22Rv1 (cell line): ENCODE results near the gene NR2C1.

Experiments used
- H3K27ac ChIP-seq: fragments of 450-650 bp; 2 replicates; pipeline ENCODE4 v1.5.1; 2017
- ZFX ChIP-seq: fragments of 450-650 bp; IDR thresholded peaks from 2 replicates; pipeline ENCODE4 v1.6.1; 2017; ENCODE audit warnings: antibody characterized with exemption, borderline replicate concordance
- TF ChIP-seq, protein P1 (sequence below): fragments of 450-650 bp; IDR thresholded peaks from 2 replicates; pipeline ENCODE4 v1.5.1; 2017; ENCODE audit warnings: mild to moderate bottlenecking

Gene NR2C1

DNA sequence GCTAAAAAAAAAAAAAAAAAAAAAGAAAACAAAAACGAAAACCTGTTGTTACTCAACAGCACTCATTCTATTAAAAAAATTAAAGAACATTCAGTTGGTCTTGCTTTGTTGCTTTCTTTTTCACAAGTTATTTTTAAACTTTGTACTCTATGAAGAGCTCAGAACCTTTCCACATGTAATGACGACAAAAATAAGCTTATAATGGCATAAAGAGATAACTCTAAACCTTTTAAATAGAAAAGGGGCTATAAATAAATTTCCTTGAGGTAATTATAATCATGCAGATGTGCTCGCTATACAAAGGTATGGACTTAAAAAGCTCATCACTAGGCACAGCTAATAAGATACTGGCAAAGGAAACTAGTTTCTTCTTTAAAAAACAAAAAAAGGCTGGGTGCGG is 13.4 kb downstream of the NR2C1 start:
- TF ChIP-seq, protein P1, sequence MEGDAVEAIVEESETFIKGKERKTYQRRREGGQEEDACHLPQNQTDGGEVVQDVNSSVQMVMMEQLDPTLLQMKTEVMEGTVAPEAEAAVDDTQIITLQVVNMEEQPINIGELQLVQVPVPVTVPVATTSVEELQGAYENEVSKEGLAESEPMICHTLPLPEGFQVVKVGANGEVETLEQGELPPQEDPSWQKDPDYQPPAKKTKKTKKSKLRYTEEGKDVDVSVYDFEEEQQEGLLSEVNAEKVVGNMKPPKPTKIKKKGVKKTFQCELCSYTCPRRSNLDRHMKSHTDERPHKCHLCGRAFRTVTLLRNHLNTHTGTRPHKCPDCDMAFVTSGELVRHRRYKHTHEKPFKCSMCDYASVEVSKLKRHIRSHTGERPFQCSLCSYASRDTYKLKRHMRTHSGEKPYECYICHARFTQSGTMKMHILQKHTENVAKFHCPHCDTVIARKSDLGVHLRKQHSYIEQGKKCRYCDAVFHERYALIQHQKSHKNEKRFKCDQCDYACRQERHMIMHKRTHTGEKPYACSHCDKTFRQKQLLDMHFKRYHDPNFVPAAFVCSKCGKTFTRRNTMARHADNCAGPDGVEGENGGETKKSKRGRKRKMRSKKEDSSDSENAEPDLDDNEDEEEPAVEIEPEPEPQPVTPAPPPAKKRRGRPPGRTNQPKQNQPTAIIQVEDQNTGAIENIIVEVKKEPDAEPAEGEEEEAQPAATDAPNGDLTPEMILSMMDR: no peak
- no peak for TF ChIP-seq ZFX
- no peak overlapping the region for H3K27ac ChIP-seq

DNA sequence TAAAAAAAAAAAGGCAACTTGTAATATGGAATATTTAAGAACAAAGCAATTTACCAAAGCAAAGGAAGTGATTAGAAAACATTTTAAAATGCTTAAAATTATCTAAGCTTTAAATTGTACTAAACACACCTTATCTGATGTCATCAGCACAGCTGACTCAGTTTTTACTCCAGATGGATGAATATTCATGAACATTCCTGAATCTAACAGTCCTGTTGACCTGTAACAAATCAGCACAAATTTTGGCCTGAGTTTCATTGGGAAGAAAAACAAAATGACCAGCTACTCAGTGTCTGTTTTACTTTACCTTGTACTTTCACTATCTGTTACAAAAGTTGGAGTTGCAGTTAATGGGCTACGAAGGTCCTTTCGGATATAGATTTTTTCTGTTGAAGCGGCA is 16.0 kb downstream of the NR2C1 start:
- TF ChIP-seq, protein P1: no peak
- TF ChIP-seq ZFX: no peak
- H3K27ac ChIP-seq: no peak overlapping the region

DNA sequence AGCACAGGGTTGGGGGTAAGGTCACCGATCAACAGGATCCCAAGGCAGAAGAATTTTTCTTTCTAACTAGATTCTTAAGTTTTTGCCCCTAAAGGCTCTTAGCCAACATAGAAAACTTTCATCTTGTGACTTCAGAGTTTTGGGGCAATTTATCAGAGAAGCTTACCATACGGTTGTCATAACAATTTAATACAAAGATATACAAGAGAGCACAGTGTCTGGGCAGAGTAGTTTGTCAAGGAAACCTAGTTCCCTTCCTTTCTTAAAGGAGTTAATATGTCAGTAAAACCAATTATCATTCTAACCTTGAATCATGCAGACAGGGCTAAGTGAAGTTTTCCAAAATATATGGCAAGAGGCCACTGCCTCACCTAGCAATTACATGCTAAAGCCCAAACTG is 18.4 kb downstream of the NR2C1 start:
- H3K27ac ChIP-seq: no peak overlapping the region
- TF ChIP-seq, protein P1: no peak
- TF ChIP-seq ZFX: no peak

DNA sequence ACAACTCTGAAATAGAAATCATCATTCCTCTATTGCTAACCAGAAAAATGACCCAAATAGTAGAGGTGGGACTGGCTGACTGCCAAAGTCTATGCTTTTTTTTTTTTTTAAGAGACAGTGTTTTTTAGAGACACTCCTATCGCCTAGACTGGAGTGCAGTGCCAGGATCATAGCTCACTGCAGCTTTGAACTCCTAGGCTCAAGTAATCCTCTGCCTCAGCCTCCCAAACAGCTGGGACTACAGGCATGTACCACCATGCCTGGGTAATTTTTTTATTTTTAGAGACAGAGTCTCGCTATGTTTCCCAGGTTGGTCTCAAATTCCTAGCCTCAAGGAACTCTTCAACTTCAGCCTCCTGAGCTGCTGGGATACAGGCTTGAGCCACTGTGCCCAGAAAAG is 19.2 kb downstream of the NR2C1 start:
- H3K27ac ChIP-seq: no peak overlapping the region
- TF ChIP-seq ZFX: no peak
- TF ChIP-seq, protein P1: no peak

DNA sequence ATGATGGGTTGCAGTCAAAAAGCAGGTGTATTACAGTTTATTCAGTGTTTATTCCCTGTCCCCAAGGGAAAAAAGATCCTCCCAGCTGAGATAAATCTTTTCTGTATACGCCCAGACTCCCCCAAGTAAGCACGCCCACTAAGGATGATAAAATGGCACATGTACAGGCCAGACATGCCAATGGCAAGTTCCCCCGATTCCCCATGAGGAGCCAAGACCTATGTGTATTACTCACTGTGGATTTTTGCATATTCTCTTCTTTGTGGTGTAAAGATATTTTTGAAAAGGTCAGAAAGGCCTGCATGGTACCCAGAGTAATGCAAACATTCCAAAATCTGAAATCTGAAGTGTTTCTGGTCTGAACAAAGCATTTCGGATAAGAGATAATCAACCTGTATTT is 22.2 kb downstream of the NR2C1 start:
- no peak overlapping the region for H3K27ac ChIP-seq
- no peak for TF ChIP-seq ZFX
- TF ChIP-seq, protein P1: no peak

DNA sequence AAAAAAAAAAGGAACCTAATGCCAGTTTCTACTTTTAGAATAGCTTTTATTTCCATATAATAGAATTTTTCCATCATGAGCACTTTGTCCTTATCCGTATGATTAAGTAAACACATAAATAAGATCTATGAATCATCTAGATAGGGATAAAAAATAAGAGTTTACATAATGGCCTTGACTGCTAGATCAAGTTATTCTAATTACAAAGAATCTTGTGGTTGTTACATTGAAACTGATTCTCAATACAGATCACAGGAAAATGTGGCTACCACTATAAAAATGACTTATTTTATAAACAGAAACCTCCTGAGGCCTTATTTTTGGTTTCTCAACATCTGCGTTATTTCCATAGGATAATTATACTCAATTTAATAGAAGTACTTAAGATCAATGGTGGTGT is 35.5 kb downstream of the NR2C1 start:
- no peak for TF ChIP-seq ZFX
- TF ChIP-seq, protein P1: no peak
- H3K27ac ChIP-seq: no peak overlapping the region

DNA sequence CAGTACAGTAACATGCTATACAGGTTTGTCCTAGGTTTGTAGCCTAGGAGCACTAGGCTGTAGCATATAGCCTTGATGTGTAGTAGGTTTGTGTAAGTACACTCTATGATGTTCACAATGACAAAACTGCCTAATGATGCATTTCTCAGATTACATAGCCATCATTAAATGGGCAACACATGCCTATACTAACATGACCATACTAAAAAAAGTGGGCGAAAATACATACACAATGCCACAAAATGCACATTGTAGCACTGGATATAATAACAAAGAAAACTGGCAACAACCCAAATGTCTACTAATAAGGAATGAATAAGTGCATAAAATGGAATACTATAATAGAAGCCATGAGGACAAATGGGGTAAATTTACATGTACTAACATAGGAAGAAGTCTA is 38.7 kb downstream of the NR2C1 start:
- no peak overlapping the region for H3K27ac ChIP-seq
- TF ChIP-seq, protein P1: no peak
- no peak for TF ChIP-seq ZFX
